ENCODE data around the gene MTHFD2. TPM values are rescaled to one million over a fixed set of nuclear protein-coding genes. Genes with fewer than 3 reads are reported as not detected.

The MTHFD2 gene
- total and polyA plus RNA-seq, 2 donors (not counting 3 experiments of a cell fraction or from before 2014, with no cell fraction given) = 25.6 to 83.2 TPM

GRCh38 chr2:74198023-74198460, 373 bp upstream of the MTHFD2 start:
- Histone ChIP-seq H3K9me3 (replicated peaks; ENCODE audit: control insufficient read depth, insufficient read depth, low read length) (no peaks in the 10 kb centered on the region), H3K4me3 (replicated peaks in 1 of 3; ENCODE audit: insufficient read depth in 1 of 3, low read depth in 1 of 3, low read length in 3 of 3) (peak overlapping the region in 2 of 3 experiments; percentile 80 to 90), H3K9ac (replicated peaks; ENCODE audit: extremely low read depth, insufficient read depth, low read length) (peak overlapping the region; percentile 94), H3K79me2 (ENCODE audit: control insufficient read depth, insufficient read depth, low read length) (peaks cover 41% of the 10 kb centered on the region), H3K27me3 (ENCODE audit: control insufficient read depth in 2 of 2, insufficient read depth in 2 of 2, low read length in 2 of 2) (no peaks in the 10 kb centered on the region), H3K27ac (ENCODE audit: insufficient read depth, low read depth, low read length) (peak overlapping the region; percentile 13), H3K4me1 (ENCODE audit: control insufficient read depth, extremely low read depth, insufficient read depth, low read length) (peaks cover 17% of the 10 kb centered on the region), H3K36me3 (ENCODE audit: control insufficient read depth in 2 of 2, extremely low read depth in 1 of 2, insufficient read depth in 2 of 2, low read length in 2 of 2) (no peaks in the 10 kb centered on the region), H3K4me2 (ENCODE audit: insufficient read depth, low read length) (peak overlapping the region; percentile 95), H2AFZ (ENCODE audit: low read depth, low read length) (peak overlapping the region; percentile 83), H3K9me1 (replicated peaks; ENCODE audit: control insufficient read depth, extremely low read depth, insufficient read depth, low read length) (no peaks in the 10 kb centered on the region), H4K20me1 (replicated peaks; ENCODE audit: control insufficient read depth, extremely low read depth, insufficient read depth, low read length) (no peaks in the 10 kb centered on the region)
- dilution Hi-C loops (cut with MboI; ENCODE audit: extremely low pct_ligation_motif_present, low sequenced_read_pairs) = no loop called here
- BruUV-seq (replicated peaks) = no TSS peak
- ChIA-PET CTCF (interaction anchor here (1.1 to 5.1 kb wide), 5 partner anchors 9 to 370 kb away, joined by 3 to 20 read pairs (median 4); partner anchors contain the start of genes MOB1A and STAMBP), POLR2A (interaction anchor here (0.5 to 1.1 kb wide), 3 partner anchors 20 to 370 kb away, joined by 3 to 6 read pairs (median 4); partner anchors contain the start of gene MOB1A)
- no peak for DNase-seq (ENCODE audit: low read depth, low spot score)
- FAIRE-seq = no peak
- intact Hi-C loops (cut with micrococcal nuclease) = loop anchor here (1.0 to 2.0 kb wide), 2 partner anchors 20 to 49 kb away; partner anchors contain the start of gene MOB1A
- TF ChIP-seq EZH2 (IDR thresholded peaks at IDR 0.05; ENCODE audit: borderline replicate concordance, low read depth, low read length, severe bottlenecking) (no peak), FOS (IDR thresholded peaks at IDR 0.05; ENCODE audit: borderline replicate concordance, insufficient read depth, low read length) (no peak), POLR2AphosphoS5 (IDR thresholded peaks at IDR 0.05; ENCODE audit: insufficient read depth, low read depth, low read length) (no peak), MAX (IDR thresholded peaks at IDR 0.05; ENCODE audit: insufficient read depth, insufficient read length) (no peak), MYC (IDR thresholded peaks at IDR 0.05; ENCODE audit: low read depth, low read length) (no peak), JUN (IDR thresholded peaks at IDR 0.05; ENCODE audit: borderline replicate concordance, insufficient read depth, insufficient read length, low read depth) (no peak), GATA2 (IDR thresholded peaks at IDR 0.05; ENCODE audit: insufficient read depth, insufficient read length, low read depth, low read length) (no peak), CTCF (IDR thresholded peaks at IDR 0.05; ENCODE audit: extremely low read depth in 1 of 2, insufficient read depth in 1 of 2, low read depth in 1 of 2, low read length in 2 of 2) (no peak), POLR2A (IDR thresholded peaks at IDR 0.05; ENCODE audit: low read depth, low read length) (no peak)

All from endothelial cell of umbilical vein (primary cell).